ENCODE measurements around the gene GIT1.

The GIT1 gene

DNA sequence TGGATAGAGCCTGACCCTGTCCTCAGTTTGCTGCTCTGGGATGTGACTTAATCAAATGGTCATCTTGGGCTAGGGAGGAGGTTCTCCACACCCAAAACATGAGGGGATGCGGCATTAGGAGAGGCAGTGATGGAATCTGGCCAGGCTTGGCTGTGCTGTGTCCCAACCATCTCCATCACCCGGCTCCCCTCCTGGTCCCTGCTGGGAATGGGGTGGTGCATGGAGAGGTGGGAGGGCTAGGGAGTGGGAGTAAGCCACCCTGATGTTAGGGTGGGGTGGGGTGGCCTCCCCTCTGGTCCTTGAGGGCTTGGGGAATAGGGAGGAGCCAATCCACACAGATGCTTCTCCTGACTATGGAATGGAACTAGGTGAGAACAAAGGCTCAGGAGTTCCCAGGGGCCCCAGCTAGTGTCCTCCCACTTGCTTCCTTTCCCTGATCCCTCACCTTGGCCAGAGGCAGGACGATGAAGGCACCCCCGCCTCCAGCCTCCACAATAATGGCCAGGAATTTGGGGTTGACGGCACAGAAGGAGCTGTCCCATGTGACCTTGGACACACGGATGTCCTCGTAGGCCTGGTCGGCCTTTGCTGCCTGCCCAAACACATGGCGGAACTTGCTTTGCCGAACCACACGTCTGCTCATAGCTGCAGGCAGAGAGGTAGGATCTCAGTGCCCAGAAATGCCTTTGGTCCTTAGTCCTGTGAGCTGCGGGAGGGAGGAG, 31.5 kb upstream of the GIT1 start:
- DNase-seq (ENCODE audit: low spot score), result no peak
- TF ChIP-seq, protein P1, sequence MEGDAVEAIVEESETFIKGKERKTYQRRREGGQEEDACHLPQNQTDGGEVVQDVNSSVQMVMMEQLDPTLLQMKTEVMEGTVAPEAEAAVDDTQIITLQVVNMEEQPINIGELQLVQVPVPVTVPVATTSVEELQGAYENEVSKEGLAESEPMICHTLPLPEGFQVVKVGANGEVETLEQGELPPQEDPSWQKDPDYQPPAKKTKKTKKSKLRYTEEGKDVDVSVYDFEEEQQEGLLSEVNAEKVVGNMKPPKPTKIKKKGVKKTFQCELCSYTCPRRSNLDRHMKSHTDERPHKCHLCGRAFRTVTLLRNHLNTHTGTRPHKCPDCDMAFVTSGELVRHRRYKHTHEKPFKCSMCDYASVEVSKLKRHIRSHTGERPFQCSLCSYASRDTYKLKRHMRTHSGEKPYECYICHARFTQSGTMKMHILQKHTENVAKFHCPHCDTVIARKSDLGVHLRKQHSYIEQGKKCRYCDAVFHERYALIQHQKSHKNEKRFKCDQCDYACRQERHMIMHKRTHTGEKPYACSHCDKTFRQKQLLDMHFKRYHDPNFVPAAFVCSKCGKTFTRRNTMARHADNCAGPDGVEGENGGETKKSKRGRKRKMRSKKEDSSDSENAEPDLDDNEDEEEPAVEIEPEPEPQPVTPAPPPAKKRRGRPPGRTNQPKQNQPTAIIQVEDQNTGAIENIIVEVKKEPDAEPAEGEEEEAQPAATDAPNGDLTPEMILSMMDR (IDR thresholded peaks at IDR 0.05; ENCODE audit: extremely low read depth, insufficient read depth, missing control alignments), result no peak
- in situ Hi-C loops (cut with MboI; ENCODE audit: low pct_unique_long_range_greater_than_20kb, low sequenced_read_pairs, unreplicated experiment), result no loop called here

DNA sequence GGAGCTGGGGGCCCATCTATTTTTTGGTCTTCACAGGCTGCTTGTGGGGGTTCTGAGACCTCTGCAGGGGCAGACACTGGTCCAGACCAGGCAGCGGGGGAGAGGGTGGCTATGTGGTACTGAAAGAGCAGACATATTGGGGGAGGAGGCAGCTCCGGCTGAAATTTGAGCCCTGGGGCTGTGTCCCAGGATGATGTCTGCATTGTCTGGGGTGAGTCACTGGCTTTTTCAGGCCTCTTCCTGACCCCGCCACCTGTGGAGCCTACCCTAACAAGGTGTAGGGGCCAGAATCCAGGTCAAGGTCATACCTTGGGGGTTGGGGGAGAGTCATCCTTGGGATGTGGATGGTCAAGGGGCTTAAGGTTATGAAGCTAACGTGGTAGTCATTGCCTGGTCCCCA, 30.8 kb upstream of the GIT1 start:
- TF ChIP-seq, protein P1 (IDR thresholded peaks at IDR 0.05; ENCODE audit: extremely low read depth, insufficient read depth, missing control alignments), result no peak
- no peak for DNase-seq (ENCODE audit: low spot score)
- in situ Hi-C loops (cut with MboI; ENCODE audit: low pct_unique_long_range_greater_than_20kb, low sequenced_read_pairs, unreplicated experiment), result no loop called here

DNA sequence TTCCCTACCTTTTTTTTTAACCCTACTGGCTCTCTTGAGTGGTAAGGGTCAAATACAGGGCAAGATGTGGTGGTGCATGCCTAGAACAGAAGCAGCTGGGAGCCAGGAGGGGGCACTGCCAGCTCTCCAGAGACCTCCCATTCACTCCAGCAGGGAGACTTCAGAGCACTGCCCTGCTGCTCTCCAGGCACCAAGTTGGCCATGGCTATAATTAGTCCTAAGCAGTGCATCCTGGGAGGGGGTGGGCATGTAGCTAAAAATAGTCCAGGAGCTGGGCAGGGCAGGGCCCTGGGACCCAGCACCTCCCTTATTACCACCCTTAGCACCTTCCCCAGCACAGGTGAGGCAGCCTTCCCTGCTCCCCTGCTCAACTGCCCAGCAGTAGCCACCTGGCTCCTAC, 29.8 kb upstream of the GIT1 start:
- in situ Hi-C loops (cut with MboI; ENCODE audit: low pct_unique_long_range_greater_than_20kb, low sequenced_read_pairs, unreplicated experiment), result no loop called here
- no peak for DNase-seq (ENCODE audit: low spot score)

DNA sequence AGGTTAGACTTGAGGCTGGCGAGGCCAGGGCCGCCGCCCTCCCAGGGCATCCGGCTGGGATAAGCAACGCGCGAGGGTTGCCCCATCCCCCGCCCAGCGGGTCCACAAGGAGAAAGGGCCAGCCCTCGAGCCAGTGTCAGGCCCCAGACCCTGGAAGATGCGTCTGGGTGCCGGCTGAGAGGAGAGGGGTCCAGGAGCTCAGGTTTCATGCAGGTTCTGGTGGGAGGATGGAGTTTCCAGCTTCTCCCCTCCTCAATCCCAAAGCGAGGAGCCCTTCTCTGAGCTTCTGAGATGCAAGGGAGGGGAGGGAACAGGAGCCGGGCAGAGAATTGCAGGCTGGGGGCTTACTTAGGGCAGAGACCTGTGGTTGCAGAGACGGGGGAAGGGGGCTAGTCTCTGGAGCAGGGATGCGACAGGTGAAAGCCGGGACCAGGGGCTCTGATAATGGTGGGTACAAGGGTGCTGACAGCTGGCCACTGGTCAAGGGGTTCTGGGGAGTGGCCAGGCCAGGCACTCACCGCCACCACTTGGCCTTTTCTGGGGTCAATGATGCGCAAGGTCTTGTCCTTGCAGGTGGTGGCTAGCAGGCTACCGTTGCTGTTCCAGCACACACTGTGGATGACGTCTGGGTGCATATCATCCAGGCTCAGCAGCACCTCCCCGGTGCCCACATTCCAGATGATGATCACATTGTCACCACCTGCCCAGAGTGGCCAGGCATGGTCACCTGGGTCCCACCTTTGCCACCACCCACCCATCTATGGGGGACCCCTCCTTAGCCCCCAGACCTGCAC, 29.0 kb upstream of the GIT1 start:
- in situ Hi-C loops (cut with MboI; ENCODE audit: low pct_unique_long_range_greater_than_20kb, low sequenced_read_pairs, unreplicated experiment), result no loop called here
- TF ChIP-seq, protein P1 (IDR thresholded peaks at IDR 0.05; ENCODE audit: extremely low read depth, insufficient read depth, missing control alignments), result peak; percentile 5
- no peak for DNase-seq (ENCODE audit: low spot score)

More for the DNA sequence above, 29.8 kb upstream of the GIT1 start:
- TF ChIP-seq, protein P1 (IDR thresholded peaks at IDR 0.05; ENCODE audit: extremely low read depth, insufficient read depth, missing control alignments), result peak; percentile 31

DNA sequence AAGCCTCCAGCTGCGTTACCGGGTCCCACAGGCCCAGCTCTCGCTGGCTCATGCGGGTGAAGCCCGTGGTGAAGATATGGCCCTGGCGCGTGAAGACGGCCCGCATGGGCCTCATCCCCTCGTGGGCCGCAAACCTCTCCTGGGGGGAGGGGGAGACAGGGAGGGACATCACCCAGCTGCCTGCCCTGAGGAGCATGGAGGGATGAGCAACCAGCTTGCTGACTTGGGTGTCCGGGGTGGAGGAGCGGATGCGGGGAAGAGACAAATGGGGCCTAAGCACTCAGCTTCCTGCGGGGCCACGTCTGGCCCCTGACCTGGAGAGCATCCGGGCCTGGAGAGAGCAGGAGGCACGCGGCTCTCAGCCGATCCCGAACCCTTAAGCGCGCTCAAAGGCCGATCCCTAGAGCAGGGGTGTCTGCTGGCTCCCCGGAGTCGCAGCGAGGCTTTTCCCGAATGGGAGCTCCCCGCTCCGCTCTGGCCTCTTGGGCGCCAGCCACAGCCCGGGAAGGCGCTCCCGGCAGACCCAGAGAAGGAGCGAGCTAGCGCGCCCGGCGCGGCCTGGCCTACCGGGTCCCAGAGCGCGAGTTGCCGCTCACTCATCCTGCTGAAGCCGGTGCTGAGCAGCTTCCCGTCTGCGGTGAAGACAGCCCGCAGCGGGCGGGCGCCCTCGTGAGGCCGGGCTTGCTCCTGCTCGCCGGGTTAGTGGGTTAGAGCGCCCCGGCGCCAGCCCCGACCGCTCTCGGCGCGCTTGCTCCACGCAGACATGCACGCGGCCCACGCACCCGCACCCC, 28.2 kb upstream of the GIT1 start:
- peak; percentile 89 for DNase-seq (ENCODE audit: low spot score)
- in situ Hi-C loops (cut with MboI; ENCODE audit: low pct_unique_long_range_greater_than_20kb, low sequenced_read_pairs, unreplicated experiment), result no loop called here
- TF ChIP-seq, protein P1 (IDR thresholded peaks at IDR 0.05; ENCODE audit: extremely low read depth, insufficient read depth, missing control alignments), result peak; percentile 88

DNA sequence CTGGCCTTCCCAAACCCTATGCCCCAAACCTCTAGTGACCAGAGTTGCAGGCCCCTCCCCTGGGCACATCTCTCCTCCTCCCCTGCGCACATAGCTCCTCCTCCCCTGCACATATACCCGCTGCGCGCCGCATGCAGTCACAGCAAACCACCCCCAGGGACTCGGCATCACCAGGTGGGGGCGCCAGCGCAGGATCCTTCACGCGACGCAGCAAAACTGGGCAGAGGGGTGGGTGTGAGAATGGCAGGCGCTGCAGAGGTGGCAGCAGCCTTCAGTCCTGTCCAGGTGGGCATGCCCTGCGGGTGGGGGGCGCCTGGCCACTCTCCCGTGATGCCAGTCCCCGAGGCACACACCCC, 27.7 kb upstream of the GIT1 start:
- in situ Hi-C loops (cut with MboI; ENCODE audit: low pct_unique_long_range_greater_than_20kb, low sequenced_read_pairs, unreplicated experiment), result no loop called here
- TF ChIP-seq, protein P1 (IDR thresholded peaks at IDR 0.05; ENCODE audit: extremely low read depth, insufficient read depth, missing control alignments), result peak; percentile 87
- DNase-seq (ENCODE audit: low spot score), result peak; percentile 94

Data from GM13977 (cell line).